HEK293T (cell line): Measurements from ENCODE around the gene AGO1.

Source experiments
- ARNT ChIP-seq: fragments of 450-650 bp; IDR thresholded peaks from 2 replicates; pipeline ENCODE4 v1.6.1; 2017; ENCODE audit warnings: mild to moderate bottlenecking
- BHLHE40 ChIP-seq: fragments of 450-650 bp; IDR thresholded peaks from 2 replicates; pipeline ENCODE4 v1.6.1; 2016; ENCODE audit warnings: mild to moderate bottlenecking, moderate library complexity, borderline replicate concordance
- CTBP1 ChIP-seq: fragments of 450-650 bp; IDR thresholded peaks from 2 replicates; pipeline ENCODE4 v1.6.1; 2016; ENCODE audit warnings: borderline replicate concordance
- ELF4 ChIP-seq: fragments of 450-650 bp; IDR thresholded peaks from 2 replicates; pipeline ENCODE4 v1.6.1; 2017; ENCODE audit warnings: antibody characterized with exemption
- FOXA1 ChIP-seq: fragments of 450-650 bp; IDR thresholded peaks from 2 replicates; pipeline ENCODE4 v1.6.1; 2016; ENCODE audit warnings: mild to moderate bottlenecking
- FOXK2 ChIP-seq: fragments of 450-650 bp; IDR thresholded peaks from 2 replicates; pipeline ENCODE4 v1.6.1; 2016; ENCODE audit warnings: mild to moderate bottlenecking
- FOXM1 ChIP-seq: fragments of 450-650 bp; IDR thresholded peaks from 2 replicates; pipeline ENCODE4 v1.6.1; 2017; ENCODE audit warnings: mild to moderate bottlenecking, borderline replicate concordance
- HDGF ChIP-seq: fragments of 450-650 bp; IDR thresholded peaks from 2 replicates; pipeline ENCODE4 v1.6.1; 2017; ENCODE audit warnings: antibody characterized with exemption, borderline replicate concordance
- L3MBTL2 ChIP-seq: fragments of 450-650 bp; conservative IDR thresholded peaks from 2 replicates; pipeline ENCODE4 v1.6.1; 2016; ENCODE audit warnings: mild to moderate bottlenecking
- NFRKB ChIP-seq: fragments of 450-650 bp; IDR thresholded peaks from 2 replicates; pipeline ENCODE4 v1.6.1; 2016; ENCODE audit warnings: mild to moderate bottlenecking, moderate library complexity
- SP1 ChIP-seq: fragments of 450-650 bp; IDR thresholded peaks from 2 replicates; pipeline ENCODE4 v1.6.1; 2017
- TARDBP ChIP-seq: fragments of 450-650 bp; IDR thresholded peaks from 2 replicates; pipeline ENCODE4 v1.6.1; 2016

GRCh38 chr1:35857830-35858229, 25.2 kb upstream of the AGO1 start:
- TF ChIP-seq ELF4 (no peak), ARNT (no peak), FOXA1 (no peak), HDGF (no peak), TARDBP (no peak), FOXM1 (no peak), FOXK2 (no peak), SP1 (no peak), CTBP1 (no peak), BHLHE40 (no peak), NFRKB (no peak), L3MBTL2 (no peak)
